Cardiac muscle cell (in vitro differentiated cells and primary cell): Measurements from ENCODE around the gene KCNQ2. TPM values are rescaled to one million over a fixed set of nuclear protein-coding genes. Genes with fewer than 3 reads are reported as not detected.

Experiments used
- DNase-seq, 2 donors: peaks; one replicate each; pipeline versions ENCODE4 v3.0.0 to v3.0.0-alpha.2; 2010 to 2017; ENCODE audit warnings: low read depth in 1 of 2, low spot score in 1 of 2
- H3K27ac ChIP-seq: fragments of 200-600 bp; sonication (generic); 2 replicates; pipeline ENCODE4 v1.5.1; 2016
- H3K27me3 ChIP-seq: fragments of 200-600 bp; sonication (generic); 2 replicates; pipeline ENCODE4 v1.6.0; 2016; ENCODE audit warnings: control low read depth
- H3K36me3 ChIP-seq: fragments of 200-600 bp; sonication (generic); 2 replicates; pipeline ENCODE4 v1.5.1; 2016; ENCODE audit warnings: control low read depth
- H3K4me1 ChIP-seq: fragments of 200-600 bp; sonication (generic); 2 replicates; pipeline ENCODE4 v1.8.1; 2017; ENCODE audit warnings: low read depth, mild to moderate bottlenecking, mixed run types
- H3K4me3 ChIP-seq: fragments of 200-600 bp; sonication (generic); 2 replicates; pipeline ENCODE4 v1.5.1; 2016; ENCODE audit warnings: mild to moderate bottlenecking
- H3K9me3 ChIP-seq: fragments of 200-600 bp; sonication (generic); 2 replicates; pipeline ENCODE4 v1.5.1; 2017; ENCODE audit warnings: low read depth, mild to moderate bottlenecking, control low read depth
- polyA plus RNA-seq: library from polyadenylated mRNA; unstranded; fragments of >200 nt; fragmentation: Nextera tagmentation; extraction: Ambion mirVana; gene quantifications from 2 replicates; pipeline ENCODE4 v1.2.1, GENCODE V29; 2016
- total RNA-seq: library from RNA; depleted of rRNA; stranded (reverse); fragments of >200 nt; gene quantifications from 2 replicates; pipeline ENCODE4 v1.2.3, GENCODE V29; 2016
- TF ChIP-seq, protein P1 (sequence below): IDR thresholded peaks from 2 replicates; pipeline ENCODE4 v1.5.1; 2012; ENCODE audit warnings: low read depth, mild to moderate bottlenecking, low read length

Gene KCNQ2
- total and polyA plus RNA-seq, 2 experiments from 2014 or later, result 13.7 to 18.6 TPM

DNA sequence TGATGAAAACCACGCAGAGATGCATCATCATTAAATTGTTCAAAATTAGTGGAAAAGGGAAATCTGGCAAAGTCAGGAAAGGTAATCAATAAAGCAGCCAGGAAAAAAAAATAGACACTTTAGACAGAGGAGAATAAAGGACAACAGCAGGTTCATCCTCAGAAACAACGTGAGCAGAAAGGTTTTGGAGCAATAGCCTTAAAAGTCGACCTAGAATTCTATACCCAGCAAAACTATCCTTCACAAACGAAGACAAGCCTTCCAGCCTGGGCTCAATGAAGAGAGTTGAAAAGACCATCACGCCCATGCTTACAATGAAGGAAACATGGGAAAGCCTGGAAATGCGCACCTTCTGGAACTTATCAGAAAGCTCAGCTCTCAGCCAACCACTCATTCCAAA, 86.6 kb downstream of the KCNQ2 start:
- TF ChIP-seq, protein P1, sequence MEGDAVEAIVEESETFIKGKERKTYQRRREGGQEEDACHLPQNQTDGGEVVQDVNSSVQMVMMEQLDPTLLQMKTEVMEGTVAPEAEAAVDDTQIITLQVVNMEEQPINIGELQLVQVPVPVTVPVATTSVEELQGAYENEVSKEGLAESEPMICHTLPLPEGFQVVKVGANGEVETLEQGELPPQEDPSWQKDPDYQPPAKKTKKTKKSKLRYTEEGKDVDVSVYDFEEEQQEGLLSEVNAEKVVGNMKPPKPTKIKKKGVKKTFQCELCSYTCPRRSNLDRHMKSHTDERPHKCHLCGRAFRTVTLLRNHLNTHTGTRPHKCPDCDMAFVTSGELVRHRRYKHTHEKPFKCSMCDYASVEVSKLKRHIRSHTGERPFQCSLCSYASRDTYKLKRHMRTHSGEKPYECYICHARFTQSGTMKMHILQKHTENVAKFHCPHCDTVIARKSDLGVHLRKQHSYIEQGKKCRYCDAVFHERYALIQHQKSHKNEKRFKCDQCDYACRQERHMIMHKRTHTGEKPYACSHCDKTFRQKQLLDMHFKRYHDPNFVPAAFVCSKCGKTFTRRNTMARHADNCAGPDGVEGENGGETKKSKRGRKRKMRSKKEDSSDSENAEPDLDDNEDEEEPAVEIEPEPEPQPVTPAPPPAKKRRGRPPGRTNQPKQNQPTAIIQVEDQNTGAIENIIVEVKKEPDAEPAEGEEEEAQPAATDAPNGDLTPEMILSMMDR, result no peak
- H3K4me1 ChIP-seq, result no peaks in the 10 kb centered on the region
- no peaks in the 10 kb centered on the region for H3K36me3 ChIP-seq
- no peak overlapping the region for H3K4me3 ChIP-seq
- H3K27me3 ChIP-seq, result peaks cover 3% of the 10 kb centered on the region
- no peak for DNase-seq
- no peaks in the 10 kb centered on the region for H3K9me3 ChIP-seq
- H3K27ac ChIP-seq, result no peak overlapping the region

DNA sequence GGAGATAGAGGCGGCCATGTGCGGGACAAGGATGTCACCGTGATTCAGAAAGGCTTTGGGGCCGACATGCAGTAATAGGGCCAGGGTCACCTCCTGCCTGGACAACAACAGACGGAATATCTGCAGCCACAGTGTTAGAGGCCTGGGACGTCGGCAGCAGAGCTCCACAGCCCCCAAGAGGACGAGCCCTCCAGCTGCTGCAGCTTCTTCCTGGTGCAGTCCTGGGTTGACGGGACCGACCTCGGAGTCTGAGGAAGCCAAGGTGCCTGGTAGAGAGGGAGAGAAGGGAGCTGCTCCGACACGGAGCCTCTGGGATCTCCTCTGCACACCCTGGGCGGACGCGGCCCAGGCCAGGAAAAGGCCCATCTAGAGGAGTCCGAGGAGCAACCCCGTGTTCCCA, 88.1 kb downstream of the KCNQ2 start:
- H3K27me3 ChIP-seq, result peaks cover 3% of the 10 kb centered on the region
- DNase-seq, result no peak
- no peak overlapping the region for H3K27ac ChIP-seq
- H3K9me3 ChIP-seq, result no peaks in the 10 kb centered on the region
- TF ChIP-seq, protein P1, result no peak
- H3K36me3 ChIP-seq, result no peaks in the 10 kb centered on the region
- no peak overlapping the region for H3K4me3 ChIP-seq
- no peaks in the 10 kb centered on the region for H3K4me1 ChIP-seq

DNA sequence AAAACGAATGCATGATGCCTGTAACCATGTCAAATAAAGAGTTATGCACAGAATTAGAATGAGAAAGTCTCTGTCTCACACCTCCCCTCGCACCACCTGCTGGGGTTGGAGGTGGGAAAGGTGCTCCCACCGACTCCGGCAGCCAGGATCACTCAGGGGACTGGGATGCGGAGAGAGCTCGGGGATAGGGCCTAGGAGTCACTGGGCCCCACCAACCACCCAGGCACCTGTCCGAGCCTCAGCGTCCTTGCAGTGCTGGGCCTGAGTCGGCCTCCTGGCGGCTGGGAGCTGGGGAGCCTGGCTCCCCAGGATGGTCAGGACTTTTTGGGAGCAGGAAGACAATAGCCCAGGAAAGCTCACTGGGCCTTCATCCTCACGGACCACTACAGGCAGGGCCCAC, 88.9 kb downstream of the KCNQ2 start:
- H3K27me3 ChIP-seq, result peaks cover 3% of the 10 kb centered on the region
- no peaks in the 10 kb centered on the region for H3K4me1 ChIP-seq
- H3K36me3 ChIP-seq, result no peaks in the 10 kb centered on the region
- TF ChIP-seq, protein P1, result no peak
- H3K27ac ChIP-seq, result no peak overlapping the region
- DNase-seq, result no peak
- H3K9me3 ChIP-seq, result no peaks in the 10 kb centered on the region
- no peak overlapping the region for H3K4me3 ChIP-seq

DNA sequence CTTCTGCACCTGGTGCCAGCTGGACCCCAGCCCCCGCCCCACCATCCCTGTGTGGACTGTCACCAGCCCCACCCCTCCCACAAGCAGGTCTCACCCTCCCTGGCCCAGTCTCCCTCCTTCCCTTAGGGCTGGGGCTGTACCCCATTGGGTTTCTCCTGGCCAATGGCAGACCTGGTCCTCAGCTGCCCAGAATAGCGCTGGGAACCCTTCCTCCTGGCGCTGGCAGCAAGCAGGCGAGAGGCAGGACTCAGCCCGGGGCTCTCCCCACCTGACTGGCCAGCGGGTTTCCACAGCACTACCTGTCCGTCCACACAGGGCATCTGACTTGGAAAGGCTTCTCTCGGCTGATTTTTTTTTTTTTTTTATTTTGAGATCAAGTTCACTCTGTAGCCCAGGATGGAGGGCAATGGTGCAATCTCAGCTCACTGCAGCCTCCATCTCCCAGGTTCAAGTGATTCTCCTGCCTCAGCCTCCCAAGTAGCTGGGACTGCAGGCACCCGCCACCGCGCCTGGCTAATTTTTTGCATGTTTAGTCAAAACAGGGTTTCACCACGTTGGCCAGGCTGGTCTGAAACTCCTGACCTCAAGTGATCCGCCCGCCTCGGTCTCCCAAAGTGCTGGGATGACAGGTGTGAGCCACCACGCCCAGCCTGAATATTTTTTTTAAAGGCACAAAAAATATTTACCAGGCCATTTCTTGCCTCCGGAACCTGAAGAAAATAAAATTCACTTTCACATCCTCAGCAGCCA, 89.7 kb downstream of the KCNQ2 start:
- H3K36me3 ChIP-seq, result no peaks in the 10 kb centered on the region
- H3K4me1 ChIP-seq, result peaks cover 3% of the 10 kb centered on the region
- DNase-seq, result no peak
- peaks cover 3% of the 10 kb centered on the region for H3K27me3 ChIP-seq
- TF ChIP-seq, protein P1, result no peak
- no peak overlapping the region for H3K4me3 ChIP-seq
- H3K9me3 ChIP-seq, result no peaks in the 10 kb centered on the region
- H3K27ac ChIP-seq, result no peak overlapping the region

DNA sequence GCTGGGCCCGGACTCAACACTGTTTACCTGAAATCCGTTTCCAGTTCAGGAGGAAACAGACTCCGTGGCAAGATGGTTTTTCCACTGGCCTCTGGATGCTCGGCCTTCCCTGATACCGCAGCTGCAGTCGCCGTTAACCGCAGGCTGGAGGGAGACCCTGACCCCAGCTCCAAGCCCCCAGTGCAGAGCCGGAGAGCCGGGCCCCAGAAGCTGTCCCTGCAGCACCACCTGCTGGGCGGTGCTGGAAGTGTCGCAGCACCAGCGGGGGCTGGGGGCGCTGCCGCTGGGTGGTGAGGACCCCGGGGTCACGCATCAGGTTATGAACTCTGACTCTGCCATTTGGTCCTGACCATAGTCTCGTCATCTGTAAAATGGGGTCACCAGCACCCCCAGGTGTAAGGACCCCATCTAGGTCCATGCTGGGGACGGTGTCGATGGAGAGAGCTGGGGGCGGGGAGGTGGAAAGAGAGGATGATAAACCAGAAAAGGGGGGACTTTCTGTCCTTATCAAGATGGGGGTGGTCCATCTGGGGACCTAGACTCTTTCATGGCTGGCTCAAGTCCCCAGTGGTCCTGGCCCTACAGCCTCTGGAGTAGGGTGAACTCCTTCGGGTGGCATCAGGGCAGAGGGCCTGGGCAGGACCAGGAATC, 90.5 kb downstream of the KCNQ2 start:
- H3K27me3 ChIP-seq, result peaks cover 3% of the 10 kb centered on the region
- no peak overlapping the region for H3K27ac ChIP-seq

More for the DNA sequence above, 90.5 kb downstream of the KCNQ2 start:
- Histone ChIP-seq H3K9me3 (no peaks in the 10 kb centered on the region), H3K36me3 (no peaks in the 10 kb centered on the region), H3K4me3 (no peak overlapping the region), H3K4me1 (peaks cover 9% of the 10 kb centered on the region)
- peak in 1 of 2 donors; percentile 62 for DNase-seq
- TF ChIP-seq, protein P1, result peak; percentile 96
